HCT116 (cell line): Measurements from ENCODE around the gene PCDH1.
"Not testable (repeated sequence)": the region's sequence is repeated elsewhere in the genome, so short reads cannot be mapped to it uniquely, and the experiment has no call there.

ENCODE experiments used
- ATF3 ChIP-seq: IDR thresholded peaks from 2 replicates; pipeline ENCODE4 v1.6.1; 2012
- CBX3 ChIP-seq: IDR thresholded peaks from 2 replicates; pipeline ENCODE4 v1.6.1; 2012; ENCODE audit warnings: low read depth
- CTCF ChIP-seq, 3 experiments: fragments of 200-600 bp in 1 of 3; sonication (generic) in 1 of 3; IDR thresholded peaks in 2 of 3; conservative IDR thresholded peaks in 1 of 3; 2 replicates each; pipeline ENCODE4 v1.5.1; 2012 to 2017; ENCODE audit warnings: low read depth in 2 of 3, low read length in 2 of 3, antibody characterized with exemption in 1 of 3, borderline replicate concordance in 1 of 3, control low read depth in 1 of 3, mild to moderate bottlenecking in 1 of 3, mixed read lengths in 1 of 3, mixed run types in 1 of 3, moderate library complexity in 1 of 3; ENCODE audit not compliant: insufficient read depth in 1 of 3
- EGR1 ChIP-seq: IDR thresholded peaks from 2 replicates; pipeline ENCODE4 v1.6.1; 2012; ENCODE audit warnings: low read depth
- EZH2 ChIP-seq: fragments of 200-600 bp; sonication (generic); IDR thresholded peaks from 2 replicates; pipeline ENCODE4 v1.6.1; 2017; ENCODE audit warnings: antibody characterized with exemption, mixed run types
- EZH2phosphoT487 ChIP-seq: fragments of 200-600 bp; IDR thresholded peaks from 2 replicates; pipeline ENCODE4 v1.6.1; 2018; ENCODE audit warnings: antibody characterized with exemption, borderline replicate concordance
- JUND ChIP-seq: IDR thresholded peaks from 2 replicates; pipeline ENCODE4 v1.6.1; 2012
- POLR2A ChIP-seq: IDR thresholded peaks from 2 replicates; pipeline ENCODE4 v1.7.0; 2011; ENCODE audit warnings: borderline replicate concordance; ENCODE audit not compliant: insufficient read depth, insufficient read length; ENCODE audit errors: extremely low read depth
- POLR2AphosphoS5 ChIP-seq: IDR thresholded peaks from 2 replicates; pipeline ENCODE4 v1.6.1; 2011; ENCODE audit warnings: mild to moderate bottlenecking, low read depth, low read length, moderate library complexity
- RAD21 ChIP-seq: IDR thresholded peaks from 2 replicates; pipeline ENCODE4 v1.6.1; 2012; ENCODE audit warnings: low read depth, mild to moderate bottlenecking
- REST ChIP-seq: IDR thresholded peaks from 2 replicates; pipeline ENCODE4 v1.6.1; 2012; ENCODE audit warnings: low read depth
- SRF ChIP-seq: IDR thresholded peaks from 2 replicates; pipeline ENCODE4 v1.6.1; 2012; ENCODE audit warnings: low read depth
- ZBTB33 ChIP-seq: IDR thresholded peaks from 2 replicates; pipeline ENCODE4 v1.6.1; 2011; ENCODE audit warnings: mild to moderate bottlenecking, low read length, moderate library complexity; ENCODE audit not compliant: insufficient replicate concordance; ENCODE audit errors: extremely low read depth
- ZFX ChIP-seq: fragments of 450-650 bp; IDR thresholded peaks from 2 replicates; pipeline ENCODE4 v1.6.1; 2017

- TF ChIP-seq CTCF (IDR thresholded peaks at IDR 0.05 in 2 of 3, conservative IDR thresholded peaks at IDR 0.05 in 1 of 3; ENCODE audit: borderline replicate concordance in 1 of 3, insufficient read depth in 1 of 3, low read depth in 2 of 3, low read length in 2 of 3); POLR2A; EZH2; ZFX; ZBTB33; RAD21; SRF; ATF3; POLR2AphosphoS5; REST; CBX3; EZH2phosphoT487; JUND; EGR1: not testable (repeated sequence)
Measured at GRCh38 chr5:141820686-141821085, 57.5 kb downstream of the PCDH1 start.
